Naive thymus-derived CD8-positive, alpha-beta T cell (primary cell): ENCODE results near the gene MAOA. TPM values are rescaled to one million over a fixed set of nuclear protein-coding genes. Genes with fewer than 3 reads are reported as not detected.

Experiments used
- ATAC-seq, 2 donors: fragments of 150-1000 bp; cut with Tn5 transposase in 1 of 2; sonication (Bioruptor Pico), chemical (Tn5 transposase) in 1 of 2; 1 replicate in 1 of 2; 2 replicates in 1 of 2; pipeline ENCODE4 v1.10.0; 2021; ENCODE audit warnings: mild to moderate bottlenecking in 2 of 2, moderate library complexity in 2 of 2
- POLR2A ChIA-PET: fragments of 350-600 bp; sonication (Branson Sonifier 250); formaldehyde crosslinking; loops from one replicate; lab custom pipeline; 2021; ENCODE audit warnings: antibody characterized with exemption; lab: Charles Lee
- DNase-seq, 10 donors: peaks; one replicate each; pipeline versions ENCODE4 v3.0.0 to v3.0.0-alpha.2; 2020 to 2022
- H3K27ac Mint-ChIP-seq, 10 donors: one replicate each; pipeline ENCODE4 v1.8.0; 2020 to 2022; ENCODE audit warnings: mild to moderate bottlenecking in 10 of 10, mixed read lengths in 10 of 10, moderate library complexity in 4 of 10, inconsistent platforms in 1 of 10
- H3K27me3 Mint-ChIP-seq, 5 donors: one replicate each; pipeline ENCODE4 v1.8.0; 2021 to 2022; ENCODE audit warnings: mixed read lengths in 5 of 5
- H3K36me3 Mint-ChIP-seq, 3 donors: one replicate each; pipeline ENCODE4 v1.8.0; 2020 to 2022; ENCODE audit warnings: mixed read lengths in 3 of 3, mild to moderate bottlenecking in 2 of 3, inconsistent platforms in 1 of 3
- H3K4me1 Mint-ChIP-seq, 4 donors: one replicate each; pipeline ENCODE4 v1.8.0; 2021 to 2022; ENCODE audit warnings: mixed read lengths in 4 of 4
- H3K4me3 Mint-ChIP-seq, 10 donors: one replicate each; pipeline ENCODE4 v1.8.0; 2020 to 2022; ENCODE audit warnings: mild to moderate bottlenecking in 10 of 10, mixed read lengths in 10 of 10, moderate library complexity in 6 of 10, inconsistent platforms in 1 of 10
- H3K9me3 Mint-ChIP-seq, 9 donors: one replicate each; pipeline ENCODE4 v1.8.0; 2020 to 2022; ENCODE audit warnings: mixed read lengths in 9 of 9, mild to moderate bottlenecking in 3 of 9, inconsistent platforms in 1 of 9, moderate library complexity in 1 of 9
- polyA plus RNA-seq, 3 donors: library from polyadenylated mRNA; unstranded; fragments of 300-500 nt; fragmentation: Illumina TruSeq; gene quantifications; one replicate each; pipeline ENCODE4 v1.2.3, GENCODE V29; 2021
- total RNA-seq, 8 experiments: library from RNA in 2 of 8; stranded (reverse) in 2 of 8; gene quantifications; one replicate each; pipeline ENCODE4 v1.2.3 and lab custom pipeline; 2021 to 2026

MAOA gene
- total and polyA plus RNA-seq, 5 experiments from 2014 or later = 0.13 to 1.2 (median 0.22) TPM; not detected in 2

- Mint-ChIP-seq H3K4me1 (no peaks in the 10 kb centered on the region), H3K4me3 (no peak overlapping the region), H3K9me3 (no peaks in the 10 kb centered on the region), H3K27ac (no peak overlapping the region), H3K27me3 (peaks cover 0 to 3% (median 0%) of the 10 kb centered on the region in 5 donors), H3K36me3 (no peaks in the 10 kb centered on the region)
- ATAC-seq = no peak
- no peak for DNase-seq
- POLR2A ChIA-PET = no interaction called here
Measured at GRCh38 chrX:43643201-43643600, 12.9 kb upstream of the MAOA start.

- no peaks in the 10 kb centered on the region for H3K4me1 Mint-ChIP-seq
- POLR2A ChIA-PET = no interaction called here
- no peak overlapping the region for H3K27ac Mint-ChIP-seq
- H3K9me3 Mint-ChIP-seq = no peaks in the 10 kb centered on the region
- DNase-seq (no peak), ATAC-seq (no peak)
- H3K4me3 Mint-ChIP-seq = no peak overlapping the region
- no peaks in the 10 kb centered on the region for H3K27me3 Mint-ChIP-seq
- H3K36me3 Mint-ChIP-seq = no peaks in the 10 kb centered on the region
Measured at GRCh38 chrX:43643662-43644061, 12.4 kb upstream of the MAOA start.

- DNase-seq (no peak), ATAC-seq (no peak)
- H3K36me3 Mint-ChIP-seq = no peaks in the 10 kb centered on the region
- H3K4me1 Mint-ChIP-seq = no peaks in the 10 kb centered on the region
- no peak overlapping the region for H3K27ac Mint-ChIP-seq
- H3K4me3 Mint-ChIP-seq = no peak overlapping the region
- peaks cover 0 to 1% (median 0%) of the 10 kb centered on the region in 5 donors for H3K27me3 Mint-ChIP-seq
- POLR2A ChIA-PET = no interaction called here
- no peaks in the 10 kb centered on the region for H3K9me3 Mint-ChIP-seq
Measured at GRCh38 chrX:43644124-43644701, 11.9 kb upstream of the MAOA start.

- no peaks in the 10 kb centered on the region for H3K9me3 Mint-ChIP-seq
- POLR2A ChIA-PET = no interaction called here
- no peak for DNase-seq
- no peak overlapping the region for H3K4me3 Mint-ChIP-seq
- H3K27me3 Mint-ChIP-seq = peaks cover 0 to 1% (median 0%) of the 10 kb centered on the region in 5 donors
- no peak overlapping the region for H3K27ac Mint-ChIP-seq
- ATAC-seq = no peak
- no peaks in the 10 kb centered on the region for H3K36me3 Mint-ChIP-seq
- no peaks in the 10 kb centered on the region for H3K4me1 Mint-ChIP-seq
Measured at GRCh38 chrX:43646800-43647199, 9.3 kb upstream of the MAOA start.

- POLR2A ChIA-PET = no interaction called here
- DNase-seq = peak; percentile 78 to 92 (median 87)
- Mint-ChIP-seq H3K36me3 (no peaks in the 10 kb centered on the region), H3K4me1 (peaks cover 3 to 10% (median 7%) of the 10 kb centered on the region in 4 donors), H3K27ac (peak overlapping the region; percentile 85 to 99 (median 98)), H3K9me3 (no peaks in the 10 kb centered on the region), H3K27me3 (no peaks in the 10 kb centered on the region), H3K4me3 (peak overlapping the region; percentile 85 to 96 (median 91))
- ATAC-seq = peak; percentile 94
Measured at GRCh38 chrX:43654431-43655150, 1.5 kb upstream of the MAOA start.

- H3K9me3 Mint-ChIP-seq = no peaks in the 10 kb centered on the region
- peaks cover 3 to 10% (median 7%) of the 10 kb centered on the region in 4 donors for H3K4me1 Mint-ChIP-seq
- DNase-seq (peak in 8 of 10 donors; percentile 1 to 63 (median 18)), ATAC-seq (peak; percentile 24 to 48)
- peak overlapping the region; percentile 85 to 96 (median 91) for H3K4me3 Mint-ChIP-seq
- H3K36me3 Mint-ChIP-seq = no peaks in the 10 kb centered on the region
- peak overlapping the region; percentile 36 to 98 (median 80) for H3K27ac Mint-ChIP-seq
- POLR2A ChIA-PET = no interaction called here
- no peaks in the 10 kb centered on the region for H3K27me3 Mint-ChIP-seq
Measured at GRCh38 chrX:43655151-43656004, 721 bp upstream of the MAOA start.

GRCh38 chrX:43657671-43658070 is 1.6 kb downstream of the MAOA start:
- Mint-ChIP-seq H3K9me3 (no peaks in the 10 kb centered on the region), H3K36me3 (no peaks in the 10 kb centered on the region), H3K27me3 (no peaks in the 10 kb centered on the region), H3K27ac (no peak overlapping the region), H3K4me3 (no peak overlapping the region), H3K4me1 (peaks cover 3 to 10% (median 7%) of the 10 kb centered on the region in 4 donors)
- no peak for ATAC-seq
- no peak for DNase-seq
- POLR2A ChIA-PET = no interaction called here

- Mint-ChIP-seq H3K27ac (no peak overlapping the region), H3K27me3 (peaks cover 0 to 10% (median 3%) of the 10 kb centered on the region in 5 donors), H3K36me3 (no peaks in the 10 kb centered on the region), H3K4me1 (peaks cover 0 to 2% (median 0%) of the 10 kb centered on the region in 4 donors), H3K4me3 (no peak overlapping the region), H3K9me3 (no peaks in the 10 kb centered on the region)
- POLR2A ChIA-PET = no interaction called here
- DNase-seq (no peak), ATAC-seq (no peak)
Measured at GRCh38 chrX:43661521-43662240, 5.6 kb downstream of the MAOA start.

GRCh38 chrX:43663173-43663572 is 7.1 kb downstream of the MAOA start:
- Mint-ChIP-seq H3K4me3 (no peak overlapping the region), H3K27me3 (peaks cover 0 to 11% (median 3%) of the 10 kb centered on the region in 5 donors), H3K4me1 (peaks cover 0 to 2% (median 0%) of the 10 kb centered on the region in 4 donors), H3K36me3 (no peaks in the 10 kb centered on the region), H3K27ac (no peak overlapping the region), H3K9me3 (no peaks in the 10 kb centered on the region)
- POLR2A ChIA-PET = no interaction called here
- no peak for ATAC-seq
- no peak for DNase-seq

GRCh38 chrX:43664258-43664657 is 8.2 kb downstream of the MAOA start:
- no peak for ATAC-seq
- Mint-ChIP-seq H3K27me3 (peaks cover 0 to 11% (median 3%) of the 10 kb centered on the region in 5 donors), H3K36me3 (no peaks in the 10 kb centered on the region), H3K27ac (no peak overlapping the region), H3K4me3 (no peak overlapping the region), H3K9me3 (no peaks in the 10 kb centered on the region), H3K4me1 (peaks cover 0 to 2% (median 0%) of the 10 kb centered on the region in 4 donors)
- DNase-seq = no peak
- POLR2A ChIA-PET = interaction anchor here (0.5 kb wide), 1 partner anchor 967 kb away, joined by 6 read pairs; no protein-coding TSS in a partner anchor

GRCh38 chrX:43664708-43665107 is 8.6 kb downstream of the MAOA start:
- Mint-ChIP-seq H3K4me3 (no peak overlapping the region), H3K27ac (no peak overlapping the region), H3K9me3 (no peaks in the 10 kb centered on the region), H3K36me3 (no peaks in the 10 kb centered on the region), H3K4me1 (peaks cover 0 to 2% (median 0%) of the 10 kb centered on the region in 4 donors), H3K27me3 (peaks cover 0 to 12% (median 3%) of the 10 kb centered on the region in 5 donors)
- DNase-seq (no peak), ATAC-seq (no peak)
- POLR2A ChIA-PET = interaction anchor here (0.5 kb wide), 1 partner anchor 968 kb away, joined by 6 read pairs; no protein-coding TSS in a partner anchor

- peaks cover 0 to 13% (median 3%) of the 10 kb centered on the region in 5 donors for H3K27me3 Mint-ChIP-seq
- no peak overlapping the region for H3K27ac Mint-ChIP-seq
- no peak overlapping the region for H3K4me3 Mint-ChIP-seq
- ATAC-seq (no peak), DNase-seq (no peak)
- H3K9me3 Mint-ChIP-seq = no peaks in the 10 kb centered on the region
- H3K36me3 Mint-ChIP-seq = no peaks in the 10 kb centered on the region
- H3K4me1 Mint-ChIP-seq = peaks cover 0 to 2% (median 0%) of the 10 kb centered on the region in 4 donors
- POLR2A ChIA-PET = no interaction called here
Measured at GRCh38 chrX:43666311-43666912, 10.3 kb downstream of the MAOA start.
